ENCODE data around the gene KIF26B. TPM values are rescaled to one million over a fixed set of nuclear protein-coding genes. Genes with fewer than 3 reads are reported as not detected.

Gene KIF26B
- polyA plus RNA-seq, 2 of the 4 experiments (the other 2 are of a cell fraction), result 0.01 to 0.04 TPM

GRCh38 chr1:245483247-245483646, 328.5 kb downstream of the KIF26B start:
- no peaks in the 10 kb centered on the region for H3K9me3 ChIP-seq
- CTCF ChIA-PET, result interaction anchor here (1.4 kb wide), 1 partner anchor 11 kb away, joined by 4 read pairs; no protein-coding TSS in a partner anchor
- DNase-seq (ENCODE audit: low read depth in 1 of 2, low spot score in 1 of 2), result no peak
- TF ChIP-seq POLR2A (IDR thresholded peaks at IDR 0.05; ENCODE audit: low read length) (no peak), CBX2 (IDR thresholded peaks at IDR 0.05; ENCODE audit: borderline replicate concordance, low read depth) (no peak), CBX8 (IDR thresholded peaks at IDR 0.05) (no peak), ZFP36 (IDR thresholded peaks at IDR 0.05; ENCODE audit: borderline replicate concordance, partially characterized antibody) (no peak), RCOR1 (IDR thresholded peaks at IDR 0.05; ENCODE audit: low read depth, low read length) (no peak), ZNF302 (CRISPR knock-in tag; IDR thresholded peaks at IDR 0.05) (no peak), EHMT2 (IDR thresholded peaks at IDR 0.05; ENCODE audit: low read depth) (no peak), ATOH8 (CRISPR knock-in tag; IDR thresholded peaks at IDR 0.05; ENCODE audit: low read depth) (no peak), CTCF (IDR thresholded peaks at IDR 0.05) (no peak), TP53 (CRISPR knock-in tag; IDR thresholded peaks at IDR 0.05) (no peak), KDM1A (IDR thresholded peaks at IDR 0.05; ENCODE audit: low read depth) (no peak), HEYL (CRISPR knock-in tag; IDR thresholded peaks at IDR 0.05) (no peak), CHD2 (IDR thresholded peaks at IDR 0.05; ENCODE audit: low read length, partially characterized antibody) (no peak), BHLHE40 (IDR thresholded peaks at IDR 0.05; ENCODE audit: low read depth, low read length) (no peak)
- no peak overlapping the region for H3K27ac ChIP-seq
- no peak overlapping the region for H3K4me2 ChIP-seq
- POLR2A ChIA-PET, result no interaction called here
- no peak overlapping the region for H3K4me3 ChIP-seq
- ATAC-seq, result no peak
- 29% methylated on average over 6 of the region's 6 CpGs for WGBS (ENCODE audit: missing lambda C conversion rate)
- no peak for FAIRE-seq
- no peaks in the 10 kb centered on the region for H3K4me1 ChIP-seq

- ChIA-PET POLR2A (no interaction called here), CTCF (interaction anchor here (1.4 kb wide), 1 partner anchor 10 kb away, joined by 4 read pairs; no protein-coding TSS in a partner anchor)
- no peak for DNase-seq (ENCODE audit: low read depth in 1 of 2, low spot score in 1 of 2)
- no peaks in the 10 kb centered on the region for H3K9me3 ChIP-seq
- ATAC-seq, result no peak
- no peak for FAIRE-seq
- no peak for TF ChIP-seq CTCF (IDR thresholded peaks at IDR 0.05)
- no peak for TF ChIP-seq HOXA7 (CRISPR knock-in tag; IDR thresholded peaks at IDR 0.05)
- no peak for TF ChIP-seq MAZ (IDR thresholded peaks at IDR 0.05; ENCODE audit: borderline replicate concordance, low read depth, low read length)
- no peak for TF ChIP-seq E2F6 (IDR thresholded peaks at IDR 0.05; ENCODE audit: borderline replicate concordance, low read depth)
- no peak for TF ChIP-seq NPAS2 (CRISPR knock-in tag; IDR thresholded peaks at IDR 0.05; ENCODE audit: borderline replicate concordance)
- no peak for TF ChIP-seq KDM5A (IDR thresholded peaks at IDR 0.05)
- TF ChIP-seq POLR2A (IDR thresholded peaks at IDR 0.05; ENCODE audit: low read length), result no peak
- TF ChIP-seq ZC3H11A (IDR thresholded peaks at IDR 0.05), result no peak
- TF ChIP-seq HOXB13 (CRISPR knock-in tag; IDR thresholded peaks at IDR 0.05; ENCODE audit: low read depth), result no peak
- no peak for TF ChIP-seq POLR2AphosphoS2 (conservative IDR thresholded peaks at IDR 0.05; ENCODE audit: low read length)
- TF ChIP-seq PBX3 (IDR thresholded peaks at IDR 0.05), result no peak
- TF ChIP-seq CBX8 (IDR thresholded peaks at IDR 0.05), result no peak
- H3K4me3 ChIP-seq, result no peak overlapping the region
- H3K4me1 ChIP-seq, result no peaks in the 10 kb centered on the region
- no peak overlapping the region for H3K4me2 ChIP-seq
- H3K27ac ChIP-seq, result no peak overlapping the region
- 30% methylated on average over 2 of the region's 2 CpGs for WGBS (ENCODE audit: missing lambda C conversion rate)
Observed at GRCh38 chr1:245484176-245484575, 329.4 kb downstream of the KIF26B start.

Data from A549 (cell line).